HepG2 (cell line): Measurements from ENCODE around the gene SLC25A11. TPM values are rescaled to one million over a fixed set of nuclear protein-coding genes. Genes with fewer than 3 reads are reported as not detected.
A peak's percentile ranks its signal among the peaks of the same experiment; 100 is the strongest.

Source experiments
- AKAP8 ChIP-seq: sonication (generic); formaldehyde crosslinking; IDR thresholded peaks from 2 replicates; pipeline ENCODE4 v1.5.1; 2020; ENCODE audit warnings: mild to moderate bottlenecking, missing genetic modification reagents
- ARID4A ChIP-seq: sonication (generic); formaldehyde crosslinking; IDR thresholded peaks from 2 replicates; pipeline ENCODE4 v1.5.0; 2020; ENCODE audit warnings: mild to moderate bottlenecking, missing genetic modification reagents, borderline replicate concordance
- CENPT ChIP-seq: sonication (generic); formaldehyde crosslinking; IDR thresholded peaks from 2 replicates; pipeline ENCODE4 v1.8.0; 2022; ENCODE audit warnings: low read depth, mild to moderate bottlenecking, moderate library complexity, missing genetic modification reagents
- GATAD1 ChIP-seq: IDR thresholded peaks from 2 replicates; pipeline ENCODE4 v1.6.1; 2016; ENCODE audit warnings: missing genetic modification reagents, missing compliant biosample characterization
- GATAD2A ChIP-seq: IDR thresholded peaks from 2 replicates; pipeline ENCODE4 v1.6.1; 2016
- HNF4A ChIP-seq: sonication (generic); formaldehyde crosslinking; IDR thresholded peaks from 2 replicates; pipeline ENCODE4 v1.4.0; 2020; ENCODE audit warnings: missing genetic modification reagents
- MEF2D ChIP-seq: sonication (generic); formaldehyde crosslinking; IDR thresholded peaks from 2 replicates; pipeline ENCODE4 v1.5.1; 2020; ENCODE audit warnings: mild to moderate bottlenecking, missing genetic modification reagents
- MIER2 ChIP-seq: IDR thresholded peaks from 2 replicates; pipeline ENCODE4 v1.6.1; 2016; ENCODE audit warnings: missing biosample characterization, missing genetic modification reagents
- SIX1 ChIP-seq: sonication (generic); formaldehyde crosslinking; IDR thresholded peaks from 2 replicates; pipeline ENCODE4 v1.4.0; 2020; ENCODE audit warnings: missing genetic modification reagents, borderline replicate concordance
- SNAPC2 ChIP-seq: sonication (generic); formaldehyde crosslinking; IDR thresholded peaks from 2 replicates; pipeline ENCODE4 v1.8.1; 2022; ENCODE audit warnings: mild to moderate bottlenecking, missing genetic modification reagents
- TFAP4 ChIP-seq: sonication (generic); IDR thresholded peaks from 2 replicates; pipeline ENCODE4 v1.6.1; 2016; ENCODE audit warnings: low read depth, borderline replicate concordance
- ZNF333 ChIP-seq: sonication (generic); formaldehyde crosslinking; IDR thresholded peaks from 2 replicates; pipeline ENCODE4 v1.4.0; 2020; ENCODE audit warnings: mild to moderate bottlenecking, missing genetic modification reagents, borderline replicate concordance
- ZNF572 ChIP-seq: sonication (generic); formaldehyde crosslinking; IDR thresholded peaks from 2 replicates; pipeline ENCODE4 v1.5.1; 2020; ENCODE audit warnings: mild to moderate bottlenecking, missing genetic modification reagents
- ZNF710 ChIP-seq: sonication (generic); formaldehyde crosslinking; IDR thresholded peaks from 2 replicates; pipeline ENCODE4 v1.5.0; 2020; ENCODE audit warnings: mild to moderate bottlenecking, missing genetic modification reagents, borderline replicate concordance
- ZNF800 ChIP-seq: sonication (generic); formaldehyde crosslinking; IDR thresholded peaks from 2 replicates; pipeline ENCODE4 v1.4.0; 2020; ENCODE audit warnings: missing genetic modification reagents
- polyA plus RNA-seq, 8 experiments: library from polyadenylated mRNA; depleted of rRNA in 3 of 8; stranded (reverse) in 7 of 8; unstranded in 1 of 8; fragments of >200 nt; fragmentation: Illumina TruSeq in 4 of 8; extraction: Trizol in 4 of 8; gene quantifications; 2 replicates each; pipeline versions ENCODE4 v1.2.1 to v1.2.3, GENCODE V29; 2011 to 2016; ENCODE audit warnings: low read depth in 4 of 8, missing spikeins in 1 of 8, mixed read lengths in 1 of 8; ENCODE audit not compliant: insufficient read depth in 1 of 8
- total RNA-seq, 5 experiments: library from RNA; depleted of rRNA; stranded (reverse); fragments of >200 nt; fragmentation: Illumina TruSeq; extraction: Trizol; gene quantifications; 2 replicates each; pipeline ENCODE4 v1.2.3, GENCODE V29; 2016; ENCODE audit warnings: low read depth in 1 of 5
- TF ChIP-seq, protein P1 (sequence below): sonication (generic); formaldehyde crosslinking; IDR thresholded peaks from 2 replicates; pipeline ENCODE4 v1.4.0; 2020; ENCODE audit warnings: mild to moderate bottlenecking, missing genetic modification reagents

SLC25A11 gene
- total and polyA plus RNA-seq, 2 of the 13 experiments (the other 11 are each of a cell fraction or from before 2014, with no cell fraction given), result 35.4 to 47.2 TPM

DNA sequence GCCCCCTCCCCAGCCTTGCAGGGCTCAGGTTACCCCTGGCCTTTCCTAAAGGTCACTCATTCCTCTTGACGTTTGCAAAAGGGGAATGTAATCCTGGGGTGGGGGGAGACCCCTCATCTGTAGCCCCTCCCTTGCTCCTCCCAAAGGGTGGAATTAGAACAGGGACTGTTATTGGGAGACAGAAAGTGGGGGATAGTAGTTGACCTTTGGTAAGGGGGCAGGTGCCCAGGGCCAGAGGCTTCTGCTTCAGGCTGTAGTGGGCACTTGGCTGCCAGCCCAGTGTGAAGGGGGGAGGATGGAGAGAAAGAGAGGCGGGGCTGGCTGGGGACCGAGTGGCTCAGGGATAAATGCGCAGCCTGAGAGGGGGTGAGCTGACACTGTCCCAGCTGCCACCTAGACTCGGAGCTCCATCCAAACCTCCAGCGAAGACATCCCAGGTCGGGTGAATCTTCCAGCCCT is 10.9 kb upstream of the SLC25A11 start, which contains the start of gene ENO3 (continued):
- TF ChIP-seq, protein P1, sequence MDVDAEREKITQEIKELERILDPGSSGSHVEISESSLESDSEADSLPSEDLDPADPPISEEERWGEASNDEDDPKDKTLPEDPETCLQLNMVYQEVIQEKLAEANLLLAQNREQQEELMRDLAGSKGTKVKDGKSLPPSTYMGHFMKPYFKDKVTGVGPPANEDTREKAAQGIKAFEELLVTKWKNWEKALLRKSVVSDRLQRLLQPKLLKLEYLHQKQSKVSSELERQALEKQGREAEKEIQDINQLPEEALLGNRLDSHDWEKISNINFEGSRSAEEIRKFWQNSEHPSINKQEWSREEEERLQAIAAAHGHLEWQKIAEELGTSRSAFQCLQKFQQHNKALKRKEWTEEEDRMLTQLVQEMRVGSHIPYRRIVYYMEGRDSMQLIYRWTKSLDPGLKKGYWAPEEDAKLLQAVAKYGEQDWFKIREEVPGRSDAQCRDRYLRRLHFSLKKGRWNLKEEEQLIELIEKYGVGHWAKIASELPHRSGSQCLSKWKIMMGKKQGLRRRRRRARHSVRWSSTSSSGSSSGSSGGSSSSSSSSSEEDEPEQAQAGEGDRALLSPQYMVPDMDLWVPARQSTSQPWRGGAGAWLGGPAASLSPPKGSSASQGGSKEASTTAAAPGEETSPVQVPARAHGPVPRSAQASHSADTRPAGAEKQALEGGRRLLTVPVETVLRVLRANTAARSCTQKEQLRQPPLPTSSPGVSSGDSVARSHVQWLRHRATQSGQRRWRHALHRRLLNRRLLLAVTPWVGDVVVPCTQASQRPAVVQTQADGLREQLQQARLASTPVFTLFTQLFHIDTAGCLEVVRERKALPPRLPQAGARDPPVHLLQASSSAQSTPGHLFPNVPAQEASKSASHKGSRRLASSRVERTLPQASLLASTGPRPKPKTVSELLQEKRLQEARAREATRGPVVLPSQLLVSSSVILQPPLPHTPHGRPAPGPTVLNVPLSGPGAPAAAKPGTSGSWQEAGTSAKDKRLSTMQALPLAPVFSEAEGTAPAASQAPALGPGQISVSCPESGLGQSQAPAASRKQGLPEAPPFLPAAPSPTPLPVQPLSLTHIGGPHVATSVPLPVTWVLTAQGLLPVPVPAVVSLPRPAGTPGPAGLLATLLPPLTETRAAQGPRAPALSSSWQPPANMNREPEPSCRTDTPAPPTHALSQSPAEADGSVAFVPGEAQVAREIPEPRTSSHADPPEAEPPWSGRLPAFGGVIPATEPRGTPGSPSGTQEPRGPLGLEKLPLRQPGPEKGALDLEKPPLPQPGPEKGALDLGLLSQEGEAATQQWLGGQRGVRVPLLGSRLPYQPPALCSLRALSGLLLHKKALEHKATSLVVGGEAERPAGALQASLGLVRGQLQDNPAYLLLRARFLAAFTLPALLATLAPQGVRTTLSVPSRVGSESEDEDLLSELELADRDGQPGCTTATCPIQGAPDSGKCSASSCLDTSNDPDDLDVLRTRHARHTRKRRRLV (CRISPR knock-in tag), result 0 out of 2 replicates have a peak, but pooled peaks have one; percentile 7
- no peak for TF ChIP-seq CENPT (CRISPR knock-in tag)
- TF ChIP-seq SIX1 (CRISPR knock-in tag), result peak; percentile 87
- TF ChIP-seq ARID4A, result peak; percentile 60; the same call in 1 of the 2 replicates
- TF ChIP-seq ZNF800, result no peak
- TF ChIP-seq AKAP8 (CRISPR knock-in tag), result peak; percentile 14; the same call in 1 of the 2 replicates
- TF ChIP-seq TFAP4, result peak; percentile 57; the same call in 1 of the 2 replicates
- no peak for TF ChIP-seq ZNF572
- no peak for TF ChIP-seq ZNF333 (CRISPR knock-in tag)
- no peak for TF ChIP-seq SNAPC2
- TF ChIP-seq GATAD1 (CRISPR knock-in tag), result no peak
- no peak for TF ChIP-seq MEF2D (CRISPR knock-in tag)
- peak; percentile 16; the same call in 1 of the 2 replicates for TF ChIP-seq GATAD2A (CRISPR knock-in tag)
- TF ChIP-seq MIER2 (CRISPR knock-in tag), result 0 out of 2 replicates have a peak, but pooled peaks have one; percentile 49
- peak; percentile 74 for TF ChIP-seq HNF4A
- TF ChIP-seq ZNF710 (CRISPR knock-in tag), result peak; percentile 97; the same call in 1 of the 2 replicates
